ENCODE data around the gene MMAB. TPM values are rescaled to one million over a fixed set of nuclear protein-coding genes. Genes with fewer than 3 reads are reported as not detected.
A peak's percentile ranks its signal among the peaks of the same experiment; 100 is the strongest.

The MMAB gene
- total and polyA plus RNA-seq, 4 donors = 47.1 to 101 (median 77.1) TPM

DNA sequence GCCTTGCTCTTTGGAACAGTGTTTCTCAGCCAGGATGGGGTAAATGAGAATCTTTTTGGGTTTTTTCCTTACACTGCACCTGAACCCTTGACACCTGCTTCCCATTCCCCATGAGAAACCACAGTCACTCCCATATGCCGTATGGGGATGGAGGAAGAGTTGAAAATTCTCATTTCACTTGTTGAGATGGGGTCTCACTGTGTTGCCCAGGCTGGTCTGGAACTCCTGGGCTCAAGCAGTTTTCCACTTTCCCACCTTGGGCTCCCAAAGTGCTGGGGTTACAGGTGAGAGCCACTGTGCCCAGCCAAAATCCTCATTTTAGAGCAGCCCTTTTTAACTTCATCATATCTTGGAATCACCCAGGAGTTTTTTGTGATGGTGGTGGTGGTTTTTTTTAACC, 4.0 kb upstream of the MMAB start:
- DNase-seq (ENCODE audit: low spot score) = no peak
- Histone ChIP-seq H3K9ac (ENCODE audit: low read depth in 1 of 2, low read length in 2 of 2) (no peak overlapping the region), H3K9me3 (ENCODE audit: control insufficient read depth in 4 of 4, low read length in 3 of 4) (no peaks in the 10 kb centered on the region), H3K4me1 (ENCODE audit: control insufficient read depth in 4 of 4, insufficient read depth in 4 of 4, low read length in 3 of 4) (peaks cover 31 to 81% (median 77%) of the 10 kb centered on the region in 4 donors), H3K27me3 (ENCODE audit: control insufficient read depth in 4 of 4, insufficient read depth in 4 of 4, low read length in 3 of 4) (no peaks in the 10 kb centered on the region), H3K36me3 (ENCODE audit: control insufficient read depth in 4 of 4, insufficient read depth in 3 of 4, low read depth in 1 of 4, low read length in 3 of 4) (peaks cover 0 to 25% (median 12%) of the 10 kb centered on the region in 4 donors), H3K27ac (ENCODE audit: low read depth in 1 of 2, low read length in 2 of 2) (peak overlapping the region in 1 of 2 donors; percentile 22), H3K4me3 (ENCODE audit: low read depth in 1 of 3, low read length in 3 of 3) (no peak overlapping the region)
- TF ChIP-seq SP1 (IDR thresholded peaks at IDR 0.05) (no peak), RXRA (IDR thresholded peaks at IDR 0.05) (no peak)
- TF ChIP-seq, protein P1, sequence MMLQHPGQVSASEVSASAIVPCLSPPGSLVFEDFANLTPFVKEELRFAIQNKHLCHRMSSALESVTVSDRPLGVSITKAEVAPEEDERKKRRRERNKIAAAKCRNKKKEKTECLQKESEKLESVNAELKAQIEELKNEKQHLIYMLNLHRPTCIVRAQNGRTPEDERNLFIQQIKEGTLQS (IDR thresholded peaks at IDR 0.05) = no peak
- WGBS = 94% methylated on average over 1 of the region's 1 CpG

DNA sequence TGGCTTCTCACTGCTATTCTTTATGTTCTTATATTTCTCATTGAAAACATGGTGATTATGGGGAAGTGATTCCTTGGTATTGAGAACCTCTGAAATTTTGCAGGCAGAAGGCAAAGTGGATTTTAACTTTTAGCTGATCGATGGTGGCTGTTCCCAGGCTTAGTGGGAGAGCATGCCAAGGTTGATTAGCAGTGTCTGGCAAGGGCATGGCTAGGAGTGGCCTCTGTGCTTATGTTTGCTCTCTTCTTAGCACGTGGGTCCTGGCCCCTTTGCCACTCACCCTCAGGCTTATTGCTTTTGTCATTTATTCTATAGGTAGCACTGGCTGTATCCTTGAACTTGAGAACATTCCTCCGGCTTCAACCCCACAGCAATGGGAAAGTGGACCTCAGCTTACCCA, 2.4 kb upstream of the MMAB start:
- H3K9me3 ChIP-seq (ENCODE audit: control insufficient read depth in 4 of 4, low read length in 3 of 4) = no peaks in the 10 kb centered on the region
- no peak for DNase-seq (ENCODE audit: low spot score)
- peaks cover 0 to 18% (median 10%) of the 10 kb centered on the region in 4 donors for H3K36me3 ChIP-seq (ENCODE audit: control insufficient read depth in 4 of 4, insufficient read depth in 3 of 4, low read depth in 1 of 4, low read length in 3 of 4)
- peak overlapping the region; percentile 1 to 21 (median 10) for H3K4me3 ChIP-seq (ENCODE audit: low read depth in 1 of 3, low read length in 3 of 3)
- peak overlapping the region; percentile 53 to 77 for H3K27ac ChIP-seq (ENCODE audit: low read depth in 1 of 2, low read length in 2 of 2)
- H3K4me1 ChIP-seq (ENCODE audit: control insufficient read depth in 4 of 4, insufficient read depth in 4 of 4, low read length in 3 of 4) = peaks cover 27 to 79% (median 71%) of the 10 kb centered on the region in 4 donors
- H3K9ac ChIP-seq (ENCODE audit: low read depth in 1 of 2, low read length in 2 of 2) = peak overlapping the region in 1 of 2 donors; percentile 22
- TF ChIP-seq GABPA (IDR thresholded peaks at IDR 0.05 in 1 of 2, conservative IDR thresholded peaks at IDR 0.05 in 1 of 2) = no peak
- peak; percentile 20 for TF ChIP-seq SP1 (IDR thresholded peaks at IDR 0.05)
- no peak for TF ChIP-seq EGR1 (IDR thresholded peaks at IDR 0.05; ENCODE audit: low read depth in 2 of 2)
- peak; percentile 47 to 76 for TF ChIP-seq RXRA (IDR thresholded peaks at IDR 0.05)
- TF ChIP-seq, protein P2, sequence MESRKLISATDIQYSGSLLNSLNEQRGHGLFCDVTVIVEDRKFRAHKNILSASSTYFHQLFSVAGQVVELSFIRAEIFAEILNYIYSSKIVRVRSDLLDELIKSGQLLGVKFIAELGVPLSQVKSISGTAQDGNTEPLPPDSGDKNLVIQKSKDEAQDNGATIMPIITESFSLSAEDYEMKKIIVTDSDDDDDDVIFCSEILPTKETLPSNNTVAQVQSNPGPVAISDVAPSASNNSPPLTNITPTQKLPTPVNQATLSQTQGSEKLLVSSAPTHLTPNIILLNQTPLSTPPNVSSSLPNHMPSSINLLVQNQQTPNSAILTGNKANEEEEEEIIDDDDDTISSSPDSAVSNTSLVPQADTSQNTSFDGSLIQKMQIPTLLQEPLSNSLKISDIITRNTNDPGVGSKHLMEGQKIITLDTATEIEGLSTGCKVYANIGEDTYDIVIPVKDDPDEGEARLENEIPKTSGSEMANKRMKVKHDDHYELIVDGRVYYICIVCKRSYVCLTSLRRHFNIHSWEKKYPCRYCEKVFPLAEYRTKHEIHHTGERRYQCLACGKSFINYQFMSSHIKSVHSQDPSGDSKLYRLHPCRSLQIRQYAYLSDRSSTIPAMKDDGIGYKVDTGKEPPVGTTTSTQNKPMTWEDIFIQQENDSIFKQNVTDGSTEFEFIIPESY (IDR thresholded peaks at IDR 0.05) = no peak
- TF ChIP-seq, protein P3, sequence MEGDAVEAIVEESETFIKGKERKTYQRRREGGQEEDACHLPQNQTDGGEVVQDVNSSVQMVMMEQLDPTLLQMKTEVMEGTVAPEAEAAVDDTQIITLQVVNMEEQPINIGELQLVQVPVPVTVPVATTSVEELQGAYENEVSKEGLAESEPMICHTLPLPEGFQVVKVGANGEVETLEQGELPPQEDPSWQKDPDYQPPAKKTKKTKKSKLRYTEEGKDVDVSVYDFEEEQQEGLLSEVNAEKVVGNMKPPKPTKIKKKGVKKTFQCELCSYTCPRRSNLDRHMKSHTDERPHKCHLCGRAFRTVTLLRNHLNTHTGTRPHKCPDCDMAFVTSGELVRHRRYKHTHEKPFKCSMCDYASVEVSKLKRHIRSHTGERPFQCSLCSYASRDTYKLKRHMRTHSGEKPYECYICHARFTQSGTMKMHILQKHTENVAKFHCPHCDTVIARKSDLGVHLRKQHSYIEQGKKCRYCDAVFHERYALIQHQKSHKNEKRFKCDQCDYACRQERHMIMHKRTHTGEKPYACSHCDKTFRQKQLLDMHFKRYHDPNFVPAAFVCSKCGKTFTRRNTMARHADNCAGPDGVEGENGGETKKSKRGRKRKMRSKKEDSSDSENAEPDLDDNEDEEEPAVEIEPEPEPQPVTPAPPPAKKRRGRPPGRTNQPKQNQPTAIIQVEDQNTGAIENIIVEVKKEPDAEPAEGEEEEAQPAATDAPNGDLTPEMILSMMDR (IDR thresholded peaks at IDR 0.05; ENCODE audit: low read depth, low read length, missing input control) = no peak
- peak; percentile 67 for TF ChIP-seq YY1 (IDR thresholded peaks at IDR 0.05)
- TF ChIP-seq FOXA1 (IDR thresholded peaks at IDR 0.05) = no peak
- TF ChIP-seq, protein P1 (IDR thresholded peaks at IDR 0.05) = no peak
- TF ChIP-seq, protein P4, sequence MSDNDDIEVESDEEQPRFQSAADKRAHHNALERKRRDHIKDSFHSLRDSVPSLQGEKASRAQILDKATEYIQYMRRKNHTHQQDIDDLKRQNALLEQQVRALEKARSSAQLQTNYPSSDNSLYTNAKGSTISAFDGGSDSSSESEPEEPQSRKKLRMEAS (IDR thresholded peaks at IDR 0.05) = peak; percentile 74
- TF ChIP-seq FOXA2 (IDR thresholded peaks at IDR 0.05) = peak; percentile 9
- peak in 1 of 2 donors; percentile 38 for TF ChIP-seq RAD21 (IDR thresholded peaks at IDR 0.05)
- peak; percentile 28 to 56 for TF ChIP-seq HNF4A (conservative IDR thresholded peaks at IDR 0.05)
- TF ChIP-seq JUND (IDR thresholded peaks at IDR 0.05) = peak in 1 of 2 donors; percentile 11
- TF ChIP-seq NR2F2 (IDR thresholded peaks at IDR 0.05) = no peak
- TF ChIP-seq, protein P5, sequence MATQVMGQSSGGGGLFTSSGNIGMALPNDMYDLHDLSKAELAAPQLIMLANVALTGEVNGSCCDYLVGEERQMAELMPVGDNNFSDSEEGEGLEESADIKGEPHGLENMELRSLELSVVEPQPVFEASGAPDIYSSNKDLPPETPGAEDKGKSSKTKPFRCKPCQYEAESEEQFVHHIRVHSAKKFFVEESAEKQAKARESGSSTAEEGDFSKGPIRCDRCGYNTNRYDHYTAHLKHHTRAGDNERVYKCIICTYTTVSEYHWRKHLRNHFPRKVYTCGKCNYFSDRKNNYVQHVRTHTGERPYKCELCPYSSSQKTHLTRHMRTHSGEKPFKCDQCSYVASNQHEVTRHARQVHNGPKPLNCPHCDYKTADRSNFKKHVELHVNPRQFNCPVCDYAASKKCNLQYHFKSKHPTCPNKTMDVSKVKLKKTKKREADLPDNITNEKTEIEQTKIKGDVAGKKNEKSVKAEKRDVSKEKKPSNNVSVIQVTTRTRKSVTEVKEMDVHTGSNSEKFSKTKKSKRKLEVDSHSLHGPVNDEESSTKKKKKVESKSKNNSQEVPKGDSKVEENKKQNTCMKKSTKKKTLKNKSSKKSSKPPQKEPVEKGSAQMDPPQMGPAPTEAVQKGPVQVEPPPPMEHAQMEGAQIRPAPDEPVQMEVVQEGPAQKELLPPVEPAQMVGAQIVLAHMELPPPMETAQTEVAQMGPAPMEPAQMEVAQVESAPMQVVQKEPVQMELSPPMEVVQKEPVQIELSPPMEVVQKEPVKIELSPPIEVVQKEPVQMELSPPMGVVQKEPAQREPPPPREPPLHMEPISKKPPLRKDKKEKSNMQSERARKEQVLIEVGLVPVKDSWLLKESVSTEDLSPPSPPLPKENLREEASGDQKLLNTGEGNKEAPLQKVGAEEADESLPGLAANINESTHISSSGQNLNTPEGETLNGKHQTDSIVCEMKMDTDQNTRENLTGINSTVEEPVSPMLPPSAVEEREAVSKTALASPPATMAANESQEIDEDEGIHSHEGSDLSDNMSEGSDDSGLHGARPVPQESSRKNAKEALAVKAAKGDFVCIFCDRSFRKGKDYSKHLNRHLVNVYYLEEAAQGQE (IDR thresholded peaks at IDR 0.05) = peak; percentile 39
- H3K27me3 ChIP-seq (ENCODE audit: control insufficient read depth in 4 of 4, insufficient read depth in 4 of 4, low read length in 3 of 4) = no peaks in the 10 kb centered on the region
- WGBS = 29% methylated on average over 3 of the region's 3 CpGs
